Lower lobe of right lung (tissue), 2 donors: Measurements from ENCODE around the gene PMPCB. TPM values are rescaled to one million over a fixed set of nuclear protein-coding genes. Genes with fewer than 3 reads are reported as not detected.
"Not testable (repeated sequence)": the region's sequence is repeated elsewhere in the genome, so short reads cannot be mapped to it uniquely, and the experiment has no call there.

Source experiments
- ATAC-seq, 2 donors: fragments of 200-7000 bp; cut with Tn5 transposase; one replicate each; pipeline ENCODE4 v1.9.1; 2020 to 2022; ENCODE audit warnings: mild to moderate bottlenecking in 2 of 2, moderate library complexity in 2 of 2
- DNase-seq: peaks from one replicate; pipeline ENCODE4 v3.0.0-alpha.2; 2020
- H3K27ac ChIP-seq: fragments of 200-600 bp; one replicate; pipeline ENCODE4 v1.8.0; 2022
- H3K27me3 ChIP-seq: fragments of 200-600 bp; one replicate; pipeline ENCODE4 v1.8.0; 2022; ENCODE audit warnings: low read depth
- H3K36me3 ChIP-seq: fragments of 200-600 bp; one replicate; pipeline ENCODE4 v1.8.0; 2022; ENCODE audit warnings: mild to moderate bottlenecking
- H3K4me1 ChIP-seq: fragments of 200-600 bp; one replicate; pipeline ENCODE4 v1.8.0; 2022
- H3K4me3 ChIP-seq: fragments of 200-600 bp; one replicate; pipeline ENCODE4 v1.8.0; 2022; ENCODE audit warnings: mild to moderate bottlenecking
- H3K9me3 ChIP-seq: fragments of 200-600 bp; one replicate; pipeline ENCODE4 v1.8.0; 2022
- CTCF ChIP-seq: fragments of 200-600 bp; IDR thresholded peaks from one replicate; pipeline ENCODE4 v1.8.0; 2022; ENCODE audit warnings: antibody characterized with exemption, mild to moderate bottlenecking
- intact Hi-C: fragments of 100-400 bp; cut with DNase I; formaldehyde crosslinking; loops from one replicate; pipeline ENCODE4 v1.11.0; 2022
- long read RNA-seq: library from polyadenylated mRNA; unstranded; transcript quantifications from one replicate; pipeline ENCODE4 v2.0.0, GENCODE V29; 2021
- total RNA-seq: library from RNA; stranded (reverse); fragmentation: NEBNext Ultra II Directional; extraction: Animal tissue kit (Norgen Biotek cat#: 25700); gene quantifications from one replicate; pipeline ENCODE4 v1.2.1, GENCODE V29; 2021
- donor health status: DM: no; HTN: yes; CAD: no; lungs with severe emphysema.

The PMPCB gene
- 47.7 TPM for total RNA-seq
- long read RNA-seq, transcript PMPCB-201 (13 exons, 2,472 nt): major isoform, 46 of 53 reads
- long read RNA-seq, partial matches to known transcripts: 2 of 53 reads
- long read RNA-seq, other reads (novel, unspliced or antisense): 4 of 53 reads

- DNase-seq: peak; percentile 98
- peak; percentile 97 for TF ChIP-seq CTCF
- H3K9me3 ChIP-seq: no peaks in the 10 kb centered on the region
- peak within 1 kb of the TSS; percentile 90 for H3K27ac ChIP-seq
- intact Hi-C loops: no loop called here
- H3K27me3 ChIP-seq: no peaks in the 10 kb centered on the region
- peaks cover 34% of the 10 kb centered on the region for H3K36me3 ChIP-seq
- peak; percentile 99 for ATAC-seq
- peak within 1 kb of the TSS; percentile 90 for H3K4me3 ChIP-seq
- H3K4me1 ChIP-seq: peaks cover 15% of the 10 kb centered on the region
These were observed at the start of gene PMPCB for GRCh38 chr7:103296901-103297836. TSS of gene PMPCB (plus strand) at chr7:103297435. CDS start at chr7:103297460, 25 bp downstream.

GRCh38 chr7:103253699-103254506 is 43.3 kb upstream of the PMPCB start:
- H3K4me3 ChIP-seq, DNase-seq, H3K36me3 ChIP-seq, H3K4me1 ChIP-seq, ATAC-seq, intact Hi-C loops, H3K27ac ChIP-seq, H3K9me3 ChIP-seq, H3K27me3 ChIP-seq: not testable (repeated sequence)

GRCh38 chr7:103264054-103264453 is 33.2 kb upstream of the PMPCB start:
- ATAC-seq, DNase-seq, H3K9me3 ChIP-seq, H3K27me3 ChIP-seq, H3K4me3 ChIP-seq, H3K36me3 ChIP-seq, intact Hi-C loops, H3K27ac ChIP-seq, H3K4me1 ChIP-seq: not testable (repeated sequence)

GRCh38 chr7:103266229-103266628 is 31.0 kb upstream of the PMPCB start:
- H3K4me3 ChIP-seq, intact Hi-C loops, ATAC-seq: not testable (repeated sequence)

GRCh38 chr7:103273374-103273773 is 23.9 kb upstream of the PMPCB start:
- intact Hi-C loops, H3K9me3 ChIP-seq, H3K27ac ChIP-seq, H3K4me1 ChIP-seq, H3K4me3 ChIP-seq, ATAC-seq, H3K36me3 ChIP-seq, H3K27me3 ChIP-seq, DNase-seq: not testable (repeated sequence)

More at GRCh38 chr7:103266229-103266628, 31.0 kb upstream of the PMPCB start:
- H3K27me3 ChIP-seq, H3K36me3 ChIP-seq, DNase-seq, H3K4me1 ChIP-seq, H3K9me3 ChIP-seq, H3K27ac ChIP-seq: not testable (repeated sequence)

GRCh38 chr7:103274867-103275266 is 22.4 kb upstream of the PMPCB start:
- H3K4me1 ChIP-seq, intact Hi-C loops, H3K27ac ChIP-seq, H3K9me3 ChIP-seq, H3K36me3 ChIP-seq, H3K4me3 ChIP-seq, DNase-seq, H3K27me3 ChIP-seq, ATAC-seq: not testable (repeated sequence)

- H3K36me3 ChIP-seq, H3K27ac ChIP-seq, H3K27me3 ChIP-seq, H3K9me3 ChIP-seq, DNase-seq, ATAC-seq, intact Hi-C loops, H3K4me3 ChIP-seq: not testable (repeated sequence)
- peaks cover 11% of the 10 kb centered on the region for H3K4me1 ChIP-seq
These were observed 19.0 kb upstream of the PMPCB start for GRCh38 chr7:103278195-103278594.

- peak; percentile 44 for DNase-seq
- Histone ChIP-seq H3K4me3 (peak overlapping the region; percentile 63), H3K27ac (peak overlapping the region; percentile 47), H3K4me1 (peaks cover 11% of the 10 kb centered on the region)
- H3K36me3 ChIP-seq, H3K9me3 ChIP-seq, intact Hi-C loops, H3K27me3 ChIP-seq: not testable (repeated sequence)
- ATAC-seq: peak; percentile 75 to 76
These were observed 17.6 kb upstream of the PMPCB start for GRCh38 chr7:103279636-103279962.

- Histone ChIP-seq H3K4me1 (peaks cover 11% of the 10 kb centered on the region), H3K4me3 (peak overlapping the region; percentile 63), H3K27ac (peak overlapping the region; percentile 64)
- H3K27me3 ChIP-seq, intact Hi-C loops, H3K9me3 ChIP-seq, H3K36me3 ChIP-seq: not testable (repeated sequence)
- peak; percentile 96 to 97 for ATAC-seq
- DNase-seq: peak; percentile 82
These were observed 17.1 kb upstream of the PMPCB start for GRCh38 chr7:103279963-103280802.

GRCh38 chr7:103280803-103281155 is 16.5 kb upstream of the PMPCB start:
- H3K36me3 ChIP-seq, H3K27me3 ChIP-seq, intact Hi-C loops, H3K9me3 ChIP-seq: not testable (repeated sequence)
- Histone ChIP-seq H3K4me3 (peak overlapping the region; percentile 63), H3K4me1 (peaks cover 11% of the 10 kb centered on the region), H3K27ac (peak overlapping the region; percentile 64)
- peak; percentile 39 to 43 for ATAC-seq
- peak; percentile 43 for DNase-seq

- H3K27ac ChIP-seq, H3K4me3 ChIP-seq, ATAC-seq, H3K9me3 ChIP-seq, H3K27me3 ChIP-seq, DNase-seq, intact Hi-C loops, H3K36me3 ChIP-seq: not testable (repeated sequence)
- peaks cover 11% of the 10 kb centered on the region for H3K4me1 ChIP-seq
These were observed 14.3 kb upstream of the PMPCB start for GRCh38 chr7:103282802-103283427.
